Measurements from ENCODE around the gene DAB2IP. TPM values are rescaled to one million over a fixed set of nuclear protein-coding genes. Genes with fewer than 3 reads are reported as not detected.

DAB2IP gene
- total RNA-seq, 8 experiments from 2014 or later, result 8.0 to 27.7 (median 19.6) TPM

DNA sequence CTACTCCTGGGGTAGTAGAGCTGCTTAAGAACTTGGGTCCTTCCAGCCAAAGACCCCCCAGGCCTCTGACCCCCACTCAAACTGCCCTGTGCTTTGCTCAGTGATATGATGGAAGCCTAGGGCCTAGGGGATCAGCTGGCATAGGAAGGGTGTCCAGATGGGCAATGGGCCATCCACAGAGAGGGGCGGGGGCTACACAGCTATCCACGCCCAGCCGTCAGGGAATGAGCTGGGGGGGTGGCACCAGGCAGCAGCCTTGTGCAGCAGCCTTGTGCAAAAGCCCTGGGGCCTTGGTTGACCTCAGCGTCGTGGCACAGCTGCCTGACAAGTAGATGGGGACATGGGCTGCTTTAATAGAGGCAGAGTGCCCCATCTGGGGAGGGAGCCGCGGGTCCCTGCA is 43.2 kb downstream of the DAB2IP start:
- no peak for ATAC-seq (replicated peaks in 6 of 8)
- Histone ChIP-seq H3K27ac (no peak overlapping the region), H3K4me3 (no peak overlapping the region), H3K4me1 (replicated peaks in 1 of 2) (peaks cover 30% of the 10 kb centered on the region in 2 donors)
- in situ Hi-C loops (cut with MboI; ENCODE audit: low pct_unique_long_range_greater_than_20kb in 2 of 9, low sequenced_read_pairs in 9 of 9, unreplicated experiment in 9 of 9), result loop anchor here in 3 of 9 experiments (25.0 kb wide), 2 partner anchors 132 to 293 kb away; no protein-coding TSS in a partner anchor
- WGBS, 10 experiments, result 67 to 100% (median 100%) methylated on average over 1 to 3 of the region's 7 CpGs; no CpG with 5 or more reads in 7 of the 10 experiments

- WGBS, 10 experiments, result 20 to 100% (median 61%) methylated on average over 1 of the region's 1 CpG; no CpG with 5 or more reads in 6 of the 10 experiments
- Histone ChIP-seq H3K4me3 (no peak overlapping the region), H3K27ac (no peak overlapping the region), H3K4me1 (replicated peaks in 1 of 2) (peaks cover 25 to 34% of the 10 kb centered on the region in 2 donors)
- in situ Hi-C loops (cut with MboI; ENCODE audit: low pct_unique_long_range_greater_than_20kb in 2 of 9, low sequenced_read_pairs in 9 of 9, unreplicated experiment in 9 of 9), result loop anchor here in 3 of 9 experiments (25.0 kb wide), 2 partner anchors 135 to 290 kb away; no protein-coding TSS in a partner anchor
- ATAC-seq (replicated peaks in 6 of 8), result no peak
These were observed 45.5 kb downstream of the DAB2IP start for GRCh38 chr9:121696930-121697329.

GRCh38 chr9:121698627-121699570 is 47.5 kb downstream of the DAB2IP start:
- Histone ChIP-seq H3K27ac (peak overlapping the region; percentile 61 to 80), H3K4me3 (peak overlapping the region; percentile 64 to 100 (median 84)), H3K4me1 (replicated peaks in 1 of 2) (peaks cover 22 to 24% of the 10 kb centered on the region in 2 donors)
- in situ Hi-C loops (cut with MboI; ENCODE audit: low pct_unique_long_range_greater_than_20kb in 2 of 9, low sequenced_read_pairs in 9 of 9, unreplicated experiment in 9 of 9), result loop anchor here in 3 of 9 experiments (25.0 kb wide), 2 partner anchors 137 to 288 kb away; no protein-coding TSS in a partner anchor
- ATAC-seq (replicated peaks in 6 of 8), result peak; percentile 70 to 87 (median 81)
- 0 to 63% methylated on average over 1 to 2 of the region's 130 CpGs; no CpG with 5 or more reads in 8 of the 10 experiments for WGBS, 10 experiments

DNA sequence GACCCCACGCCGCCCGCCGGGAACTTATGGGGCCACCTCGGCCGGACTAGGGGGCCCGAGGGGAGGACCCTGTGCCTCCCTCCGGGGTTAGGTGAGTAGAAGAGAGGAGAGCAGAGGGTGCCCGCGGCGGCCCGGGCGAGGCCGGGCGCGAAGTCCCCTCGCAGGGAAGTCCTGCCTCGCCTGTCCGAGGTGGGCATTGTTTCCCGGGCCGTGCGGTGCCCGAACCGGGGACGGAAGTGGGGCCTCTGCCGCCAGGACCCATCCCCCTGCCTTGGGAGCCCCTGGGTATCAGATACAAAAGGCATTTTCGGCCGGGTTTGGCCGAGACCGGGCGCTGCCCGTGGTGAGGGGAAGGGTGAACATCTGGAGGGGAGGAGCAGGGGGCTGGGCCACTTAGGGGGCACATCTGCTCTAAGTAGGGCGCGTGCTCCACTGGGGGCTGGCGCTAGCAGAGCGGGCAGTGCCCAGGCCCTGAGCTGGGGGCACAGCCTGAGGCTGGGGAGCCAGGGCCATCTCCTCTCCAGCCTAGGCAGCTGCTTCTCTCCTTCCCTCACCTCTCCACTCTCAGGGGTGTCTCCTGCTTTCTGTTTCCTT is 48.2 kb downstream of the DAB2IP start:
- no CpG with 5 or more reads among the region's 36 CpGs for WGBS, 10 experiments
- Histone ChIP-seq H3K4me1 (replicated peaks in 1 of 2) (peaks cover 22 to 24% of the 10 kb centered on the region in 2 donors), H3K4me3 (peak overlapping the region; percentile 64 to 100 (median 84)), H3K27ac (peak overlapping the region; percentile 61 to 80)
- ATAC-seq (replicated peaks in 6 of 8), result peak; percentile 5 to 23 (median 15)
- in situ Hi-C loops (cut with MboI; ENCODE audit: low pct_unique_long_range_greater_than_20kb in 2 of 9, low sequenced_read_pairs in 9 of 9, unreplicated experiment in 9 of 9), result loop anchor here in 3 of 9 experiments (25.0 kb wide), 2 partner anchors 137 to 288 kb away; no protein-coding TSS in a partner anchor

DNA sequence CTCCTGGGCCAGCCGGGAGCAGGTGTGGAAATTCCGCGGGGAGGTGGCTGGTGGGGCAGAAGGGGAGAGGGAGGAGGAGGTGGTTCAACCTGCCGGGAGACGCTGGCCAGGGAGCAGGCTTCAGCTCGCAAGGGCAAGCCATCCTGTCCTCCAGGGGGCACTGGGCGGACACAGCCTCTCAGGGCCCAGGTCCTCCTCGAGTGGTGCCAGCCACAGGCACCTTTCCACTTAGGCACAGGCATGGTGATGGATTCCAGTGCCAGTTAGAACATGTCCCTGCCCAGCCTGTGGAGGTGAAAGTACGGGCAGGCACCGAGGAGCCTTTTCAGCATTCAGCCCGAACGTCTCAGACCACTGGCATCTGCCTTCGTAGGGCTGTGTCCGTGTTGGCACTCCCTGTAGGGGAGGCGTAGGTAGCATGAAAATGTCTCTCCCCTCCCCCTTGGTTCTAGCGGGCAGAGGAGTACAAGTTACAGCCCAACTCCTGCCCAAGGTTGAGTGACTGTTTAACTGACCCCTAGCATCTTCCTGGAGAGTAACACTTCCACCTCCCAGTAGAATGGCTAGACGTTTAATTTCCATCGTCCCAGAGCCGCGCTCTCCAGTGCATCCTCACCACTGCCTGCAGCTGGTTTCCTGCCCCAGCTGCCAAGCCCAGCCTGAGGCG is 48.9 kb downstream of the DAB2IP start:
- no peak overlapping the region for H3K27ac ChIP-seq
- in situ Hi-C loops (cut with MboI; ENCODE audit: low pct_unique_long_range_greater_than_20kb in 2 of 9, low sequenced_read_pairs in 9 of 9, unreplicated experiment in 9 of 9), result no loop called here
- H3K4me1 ChIP-seq (replicated peaks in 1 of 2), result peaks cover 20 to 22% of the 10 kb centered on the region in 2 donors
- H3K4me3 ChIP-seq, result peak overlapping the region; percentile 64 to 100 (median 84)
- ATAC-seq (replicated peaks in 6 of 8), result peak; percentile 12 to 38 (median 23)
- 0 to 100% (median 57%) methylated on average over 2 to 6 of the region's 21 CpGs; no CpG with 5 or more reads in 6 of the 10 experiments for WGBS, 10 experiments

- peak in 2 of 8 experiments; percentile 3 to 6 for ATAC-seq (replicated peaks in 6 of 8)
- peak overlapping the region; percentile 64 to 100 (median 84) for H3K4me3 ChIP-seq
- peak overlapping the region in 1 of 2 donors; percentile 24 for H3K27ac ChIP-seq
- WGBS, 10 experiments, result 21 to 86% (median 51%) methylated on average over 1 to 14 of the region's 26 CpGs; no CpG with 5 or more reads in 2 of the 10 experiments
- peaks cover 22 to 23% of the 10 kb centered on the region in 2 donors for H3K4me1 ChIP-seq (replicated peaks in 1 of 2)
- in situ Hi-C loops (cut with MboI; ENCODE audit: low pct_unique_long_range_greater_than_20kb in 2 of 9, low sequenced_read_pairs in 9 of 9, unreplicated experiment in 9 of 9), result no loop called here
These were observed 49.5 kb downstream of the DAB2IP start for GRCh38 chr9:121700832-121701419.

GRCh38 chr9:121701736-121702261 is 50.4 kb downstream of the DAB2IP start:
- 93 to 100% (median 97%) methylated on average over 1 to 7 of the region's 13 CpGs; no CpG with 5 or more reads in 6 of the 10 experiments for WGBS, 10 experiments
- in situ Hi-C loops (cut with MboI; ENCODE audit: low pct_unique_long_range_greater_than_20kb in 2 of 9, low sequenced_read_pairs in 9 of 9, unreplicated experiment in 9 of 9), result no loop called here
- Histone ChIP-seq H3K27ac (no peak overlapping the region), H3K4me3 (peak overlapping the region in 3 of 5 donors; percentile 84 to 100 (median 86)), H3K4me1 (replicated peaks in 1 of 2) (peaks cover 26 to 27% of the 10 kb centered on the region in 2 donors)
- ATAC-seq (replicated peaks in 6 of 8), result no peak

- peaks cover 30 to 37% of the 10 kb centered on the region in 2 donors for H3K4me1 ChIP-seq (replicated peaks in 1 of 2)
- in situ Hi-C loops (cut with MboI; ENCODE audit: low pct_unique_long_range_greater_than_20kb in 2 of 9, low sequenced_read_pairs in 9 of 9, unreplicated experiment in 9 of 9), result no loop called here
- WGBS, 10 experiments, result 100% methylated on average over 1 to 3 of the region's 3 CpGs; no CpG with 5 or more reads in 2 of the 10 experiments
- H3K27ac ChIP-seq, result no peak overlapping the region
- ATAC-seq (replicated peaks in 6 of 8), result no peak
- no peak overlapping the region for H3K4me3 ChIP-seq
These were observed 51.7 kb downstream of the DAB2IP start for GRCh38 chr9:121703014-121703734.

- in situ Hi-C loops (cut with MboI; ENCODE audit: low pct_unique_long_range_greater_than_20kb in 2 of 9, low sequenced_read_pairs in 9 of 9, unreplicated experiment in 9 of 9), result no loop called here
- peaks cover 26 to 35% of the 10 kb centered on the region in 2 donors for H3K4me1 ChIP-seq (replicated peaks in 1 of 2)
- 63 to 100% (median 81%) methylated on average over 1 to 3 of the region's 3 CpGs for WGBS, 10 experiments
- no peak for ATAC-seq (replicated peaks in 6 of 8)
- H3K4me3 ChIP-seq, result no peak overlapping the region
- H3K27ac ChIP-seq, result no peak overlapping the region
These were observed 52.8 kb downstream of the DAB2IP start for GRCh38 chr9:121704281-121704680.

- Histone ChIP-seq H3K4me3 (no peak overlapping the region), H3K27ac (no peak overlapping the region), H3K4me1 (replicated peaks in 1 of 2) (peaks cover 23 to 24% of the 10 kb centered on the region in 2 donors)
- in situ Hi-C loops (cut with MboI; ENCODE audit: low pct_unique_long_range_greater_than_20kb in 2 of 9, low sequenced_read_pairs in 9 of 9, unreplicated experiment in 9 of 9), result no loop called here
- 33 to 100% (median 48%) methylated on average over 1 to 2 of the region's 8 CpGs; no CpG with 5 or more reads in 4 of the 10 experiments for WGBS, 10 experiments
- ATAC-seq (replicated peaks in 6 of 8), result peak in 6 of 8 experiments; percentile 19 to 62 (median 42)
These were observed 54.8 kb downstream of the DAB2IP start for GRCh38 chr9:121706149-121706750.

Data from motor neuron (in vitro differentiated cells).